ENCODE measurements around the gene EMC6. TPM values are rescaled to one million over a fixed set of nuclear protein-coding genes. Genes with fewer than 3 reads are reported as not detected.

The EMC6 gene
- total RNA-seq, 1 donor from 2014 or later = 43.0 TPM

Other genes starting within 250 kb of the EMC6 start
- gene OR1E2, start 235.0 kb upstream of the EMC6 start, total RNA-seq (ENCODE audit: unreplicated experiment) = not detected
- gene SPATA22, start 197.0 kb upstream of the EMC6 start, total RNA-seq (ENCODE audit: unreplicated experiment) = not detected
- gene ASPA, start 192.8 kb upstream of the EMC6 start, total RNA-seq (ENCODE audit: unreplicated experiment) = not detected
- gene TRPV3, start 111.0 kb upstream of the EMC6 start, total RNA-seq (ENCODE audit: unreplicated experiment) = not detected
- gene TRPV1, start 59.4 kb upstream of the EMC6 start, total RNA-seq (ENCODE audit: unreplicated experiment) = 5.5 TPM
- gene SHPK, start 32.6 kb upstream of the EMC6 start, total RNA-seq (ENCODE audit: unreplicated experiment) = 14.1 TPM
- 17.5 TPM for gene CTNS, start 32.1 kb upstream of the EMC6 start, total RNA-seq (ENCODE audit: unreplicated experiment)
- 148 TPM for gene TAX1BP3, start 234 bp upstream of the EMC6 start, total RNA-seq (ENCODE audit: unreplicated experiment)
- gene P2RX5, start 27.3 kb downstream of the EMC6 start, total RNA-seq (ENCODE audit: unreplicated experiment) = 0.36 TPM
- 5.2 TPM for gene HASPIN, start 55.1 kb downstream of the EMC6 start, total RNA-seq (ENCODE audit: unreplicated experiment)
- 30.0 TPM for gene ITGAE, start 132.4 kb downstream of the EMC6 start, total RNA-seq (ENCODE audit: unreplicated experiment)
- 84.4 TPM for gene NCBP3, start 177.4 kb downstream of the EMC6 start, total RNA-seq (ENCODE audit: unreplicated experiment)
- gene CAMKK1, start 224.2 kb downstream of the EMC6 start, total RNA-seq (ENCODE audit: unreplicated experiment) = 4.1 TPM
- not detected for gene P2RX1, start 247.7 kb downstream of the EMC6 start, total RNA-seq (ENCODE audit: unreplicated experiment)

Data from endothelial cell (in vitro differentiated cells).